Chondrocyte (in vitro differentiated cells): ENCODE measurements around the gene LMCD1. TPM values are rescaled to one million over a fixed set of nuclear protein-coding genes. Genes with fewer than 3 reads are reported as not detected.
"Not testable (repeated sequence)": the region's sequence is repeated elsewhere in the genome, so short reads cannot be mapped to it uniquely, and the experiment has no call there.

ENCODE experiments used
- DNase-seq: peaks from one replicate; pipeline ENCODE4 v3.0.0; 2021; ENCODE audit warnings: mixed read lengths, low spot score
- H3K27ac Mint-ChIP-seq: one replicate; pipeline ENCODE4 v1.8.0; 2021; ENCODE audit warnings: mild to moderate bottlenecking, moderate library complexity, mixed read lengths; ENCODE audit not compliant: unreplicated experiment
- H3K27me3 Mint-ChIP-seq: 2 replicates; pipeline ENCODE4 v1.8.0; 2021; ENCODE audit warnings: low read depth, mixed read lengths
- H3K36me3 Mint-ChIP-seq: 2 replicates; pipeline ENCODE4 v1.8.0; 2021; ENCODE audit warnings: low read depth, mixed read lengths
- H3K4me1 Mint-ChIP-seq: 2 replicates; pipeline ENCODE4 v1.8.0; 2021; ENCODE audit warnings: low read depth, mild to moderate bottlenecking, mixed read lengths
- H3K4me3 Mint-ChIP-seq: one replicate; pipeline ENCODE4 v1.8.0; 2021; ENCODE audit warnings: mild to moderate bottlenecking, moderate library complexity, mixed read lengths; ENCODE audit not compliant: unreplicated experiment
- H3K9me3 Mint-ChIP-seq: 2 replicates; pipeline ENCODE4 v1.8.0; 2021; ENCODE audit warnings: low read depth, mixed read lengths
- total RNA-seq: library from RNA; stranded (reverse); gene quantifications from 3 replicates; pipeline ENCODE4 v1.2.1, GENCODE V29; 2021
- TF ChIP-seq, protein P1 (sequence below): fragments of 200-600 bp; sonication (generic); IDR thresholded peaks from 2 replicates; pipeline ENCODE4 v1.5.0; 2021; ENCODE audit warnings: antibody characterized with exemption, mild to moderate bottlenecking, moderate library complexity

Gene LMCD1
- total RNA-seq, 1 donor from 2014 or later, result 263 TPM

- Mint-ChIP-seq H3K27me3 (no peaks in the 10 kb centered on the region), H3K36me3 (peaks cover 27% of the 10 kb centered on the region), H3K27ac (peak overlapping the region; percentile 91), H3K4me3 (no peak overlapping the region), H3K4me1 (peaks cover 85% of the 10 kb centered on the region), H3K9me3 (no peaks in the 10 kb centered on the region)
- DNase-seq, result no peak
- TF ChIP-seq, protein P1, sequence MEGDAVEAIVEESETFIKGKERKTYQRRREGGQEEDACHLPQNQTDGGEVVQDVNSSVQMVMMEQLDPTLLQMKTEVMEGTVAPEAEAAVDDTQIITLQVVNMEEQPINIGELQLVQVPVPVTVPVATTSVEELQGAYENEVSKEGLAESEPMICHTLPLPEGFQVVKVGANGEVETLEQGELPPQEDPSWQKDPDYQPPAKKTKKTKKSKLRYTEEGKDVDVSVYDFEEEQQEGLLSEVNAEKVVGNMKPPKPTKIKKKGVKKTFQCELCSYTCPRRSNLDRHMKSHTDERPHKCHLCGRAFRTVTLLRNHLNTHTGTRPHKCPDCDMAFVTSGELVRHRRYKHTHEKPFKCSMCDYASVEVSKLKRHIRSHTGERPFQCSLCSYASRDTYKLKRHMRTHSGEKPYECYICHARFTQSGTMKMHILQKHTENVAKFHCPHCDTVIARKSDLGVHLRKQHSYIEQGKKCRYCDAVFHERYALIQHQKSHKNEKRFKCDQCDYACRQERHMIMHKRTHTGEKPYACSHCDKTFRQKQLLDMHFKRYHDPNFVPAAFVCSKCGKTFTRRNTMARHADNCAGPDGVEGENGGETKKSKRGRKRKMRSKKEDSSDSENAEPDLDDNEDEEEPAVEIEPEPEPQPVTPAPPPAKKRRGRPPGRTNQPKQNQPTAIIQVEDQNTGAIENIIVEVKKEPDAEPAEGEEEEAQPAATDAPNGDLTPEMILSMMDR, result no peak
Observed at GRCh38 chr3:8576436-8576835, 74.8 kb downstream of the LMCD1 start.

DNA sequence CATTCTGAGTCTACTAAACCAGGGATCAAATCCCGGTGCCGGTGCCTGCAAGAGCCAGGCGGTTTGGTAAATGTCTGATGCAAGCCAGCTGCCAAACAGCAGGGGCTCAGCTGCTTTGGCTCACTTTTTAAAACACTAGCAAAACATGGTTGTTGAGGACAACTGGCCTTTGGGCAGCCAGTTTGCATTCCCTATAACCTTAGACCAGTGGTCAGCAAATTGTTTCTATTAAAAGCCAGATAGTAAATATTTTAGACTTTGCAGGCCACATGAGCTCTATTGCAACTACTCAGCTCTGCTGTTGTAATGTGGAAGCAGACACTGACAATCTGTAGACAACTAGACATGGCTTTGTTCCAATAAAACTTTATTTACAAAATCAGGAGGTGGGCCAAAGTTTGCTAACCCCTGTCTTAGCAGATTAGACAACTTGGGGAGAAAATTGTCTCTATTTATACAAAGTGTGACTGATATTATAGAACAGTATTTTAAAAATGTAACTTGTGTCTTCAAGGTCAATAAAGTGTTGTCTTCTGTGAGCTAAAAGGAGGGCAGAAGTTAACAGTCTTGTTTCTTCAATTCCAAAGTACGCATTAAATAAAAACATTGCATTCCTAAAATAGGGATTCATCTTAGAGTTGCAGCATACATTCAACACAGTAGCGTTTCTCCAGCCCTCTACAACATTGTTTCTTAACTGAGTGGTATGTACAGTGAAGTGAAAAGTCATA lies 75.4 kb downstream of the LMCD1 start:
- Mint-ChIP-seq H3K27ac (peak overlapping the region; percentile 91), H3K4me1 (peaks cover 84% of the 10 kb centered on the region), H3K9me3 (no peaks in the 10 kb centered on the region), H3K4me3 (no peak overlapping the region), H3K36me3 (peaks cover 26% of the 10 kb centered on the region), H3K27me3 (no peaks in the 10 kb centered on the region)
- DNase-seq, result no peak
- TF ChIP-seq, protein P1, result no peak

DNA sequence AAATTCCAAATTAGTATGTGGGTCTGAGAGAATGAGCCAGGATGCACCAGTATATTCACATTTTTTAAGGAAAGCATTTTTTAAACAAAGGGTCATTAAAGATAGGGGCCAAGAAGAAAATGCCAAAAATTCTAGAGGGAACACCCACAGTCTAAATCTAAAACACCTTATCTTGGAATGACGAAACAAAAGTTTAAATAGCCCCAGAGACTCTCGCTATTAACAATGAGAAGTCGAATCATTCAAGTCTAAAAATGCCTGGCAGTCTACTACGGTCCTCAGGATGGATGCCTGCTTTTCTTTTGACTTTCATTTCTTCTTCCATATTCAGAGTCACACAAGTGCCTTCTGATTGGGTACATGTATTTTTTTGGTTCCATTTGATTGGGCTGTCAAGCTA lies 76.7 kb downstream of the LMCD1 start:
- DNase-seq, result no peak
- peaks cover 76% of the 10 kb centered on the region for H3K4me1 Mint-ChIP-seq
- peak overlapping the region; percentile 91 for H3K27ac Mint-ChIP-seq
- H3K4me3 Mint-ChIP-seq, result no peak overlapping the region
- H3K36me3 Mint-ChIP-seq, result peaks cover 18% of the 10 kb centered on the region
- H3K27me3 Mint-ChIP-seq, result no peaks in the 10 kb centered on the region
- H3K9me3 Mint-ChIP-seq, result no peaks in the 10 kb centered on the region
- TF ChIP-seq, protein P1, result no peak

DNA sequence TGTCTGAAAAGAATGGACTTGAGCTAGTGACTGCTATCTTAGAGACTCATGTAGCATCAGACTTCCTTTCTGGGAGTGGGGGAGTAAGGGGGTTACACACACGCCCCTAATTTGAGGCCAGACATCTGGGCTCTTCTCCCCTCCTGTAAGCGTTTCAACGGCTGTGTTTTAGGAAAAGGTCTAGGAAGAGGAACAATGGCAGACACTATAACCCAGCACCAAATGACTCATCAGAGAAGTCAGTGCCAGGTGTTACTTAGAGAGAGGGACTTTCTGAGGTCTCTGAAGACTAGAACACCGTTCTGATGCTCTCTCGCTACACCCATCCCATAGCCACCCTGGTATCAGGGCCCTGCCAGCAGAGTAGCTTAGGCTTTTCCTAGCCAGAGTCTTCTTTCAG lies 77.5 kb downstream of the LMCD1 start:
- Mint-ChIP-seq H3K4me3 (no peak overlapping the region), H3K36me3 (peaks cover 12% of the 10 kb centered on the region), H3K27ac (peak overlapping the region; percentile 8), H3K4me1 (peaks cover 68% of the 10 kb centered on the region), H3K27me3 (no peaks in the 10 kb centered on the region), H3K9me3 (no peaks in the 10 kb centered on the region)
- no peak for DNase-seq
- TF ChIP-seq, protein P1, result no peak

DNA sequence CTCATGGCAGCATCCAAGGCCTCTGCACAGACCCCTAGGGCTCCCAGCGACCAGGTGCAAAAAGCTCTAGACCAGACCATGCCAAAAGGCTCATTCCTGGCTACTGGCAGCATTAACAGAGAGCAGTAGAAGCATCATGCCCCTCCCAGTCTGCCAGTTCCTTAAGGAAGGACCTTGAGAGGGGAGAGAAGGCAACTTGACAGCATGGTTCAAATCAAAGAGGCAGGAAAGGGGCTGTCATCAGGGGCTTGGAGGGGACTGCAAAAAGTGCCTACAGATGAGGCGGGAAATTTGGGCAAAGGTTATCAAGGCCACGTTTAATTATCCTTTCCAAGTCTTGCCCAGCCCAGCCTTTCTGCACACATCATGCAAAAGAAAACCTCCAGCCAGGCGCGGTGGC lies 78.3 kb downstream of the LMCD1 start:
- peak overlapping the region; percentile 43 for H3K27ac Mint-ChIP-seq
- DNase-seq, result no peak
- H3K9me3 Mint-ChIP-seq, result no peaks in the 10 kb centered on the region
- H3K36me3 Mint-ChIP-seq, result peaks cover 7% of the 10 kb centered on the region
- TF ChIP-seq, protein P1, result no peak
- peaks cover 59% of the 10 kb centered on the region for H3K4me1 Mint-ChIP-seq
- H3K27me3 Mint-ChIP-seq, result no peaks in the 10 kb centered on the region
- H3K4me3 Mint-ChIP-seq, result no peak overlapping the region

DNA sequence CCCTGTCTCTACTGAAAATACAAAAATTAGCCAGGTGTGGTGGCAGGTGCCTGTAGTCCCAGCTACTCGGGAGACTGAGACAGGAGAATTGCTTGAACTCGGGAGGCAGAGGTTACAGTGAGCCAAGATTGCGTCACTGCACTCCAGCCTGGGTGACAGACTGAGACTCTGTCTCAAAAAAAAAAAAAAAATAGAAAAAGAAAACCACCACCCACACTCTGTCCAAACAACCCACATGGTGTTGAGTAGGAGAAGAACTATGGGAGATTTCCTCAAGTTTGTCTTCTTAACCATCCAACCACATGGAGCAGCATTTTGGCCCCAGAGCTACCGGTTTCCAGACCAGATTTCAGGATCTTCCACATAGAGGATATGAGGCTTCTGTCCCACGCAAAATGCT lies 78.8 kb downstream of the LMCD1 start:
- DNase-seq, H3K36me3 Mint-ChIP-seq, H3K4me3 Mint-ChIP-seq, H3K27me3 Mint-ChIP-seq, H3K9me3 Mint-ChIP-seq, H3K27ac Mint-ChIP-seq: not testable (repeated sequence)
- peaks cover 54% of the 10 kb centered on the region for H3K4me1 Mint-ChIP-seq
